Activated gamma-delta T cell (primary cell): ENCODE results near the gene LPCAT1.

ENCODE experiments used
- DNase-seq: peaks from one replicate; lab custom pipeline; 2025; lab: John Stamatoyannopoulos, UW

LPCAT1 gene

DNA sequence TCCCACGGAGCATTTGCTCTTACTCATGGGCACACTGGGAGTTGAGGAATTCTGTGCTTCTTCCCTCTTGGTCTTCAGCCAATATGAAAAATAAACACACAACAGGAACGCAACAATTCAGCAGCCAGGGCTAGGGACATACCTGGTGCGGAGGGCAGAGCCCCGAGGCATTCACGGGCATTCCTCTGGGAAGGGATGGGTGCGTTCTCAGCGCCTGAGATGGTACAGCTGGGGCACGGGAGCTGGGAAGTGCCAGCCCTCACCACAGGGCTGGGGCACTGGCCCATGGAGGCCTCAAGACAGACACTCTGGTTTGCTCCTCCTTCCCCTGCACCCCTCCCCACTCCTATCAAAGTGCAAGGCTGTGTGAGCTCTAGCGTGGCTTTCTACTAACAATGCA lies 80.6 kb downstream of the LPCAT1 start:
- no peak for DNase-seq

DNA sequence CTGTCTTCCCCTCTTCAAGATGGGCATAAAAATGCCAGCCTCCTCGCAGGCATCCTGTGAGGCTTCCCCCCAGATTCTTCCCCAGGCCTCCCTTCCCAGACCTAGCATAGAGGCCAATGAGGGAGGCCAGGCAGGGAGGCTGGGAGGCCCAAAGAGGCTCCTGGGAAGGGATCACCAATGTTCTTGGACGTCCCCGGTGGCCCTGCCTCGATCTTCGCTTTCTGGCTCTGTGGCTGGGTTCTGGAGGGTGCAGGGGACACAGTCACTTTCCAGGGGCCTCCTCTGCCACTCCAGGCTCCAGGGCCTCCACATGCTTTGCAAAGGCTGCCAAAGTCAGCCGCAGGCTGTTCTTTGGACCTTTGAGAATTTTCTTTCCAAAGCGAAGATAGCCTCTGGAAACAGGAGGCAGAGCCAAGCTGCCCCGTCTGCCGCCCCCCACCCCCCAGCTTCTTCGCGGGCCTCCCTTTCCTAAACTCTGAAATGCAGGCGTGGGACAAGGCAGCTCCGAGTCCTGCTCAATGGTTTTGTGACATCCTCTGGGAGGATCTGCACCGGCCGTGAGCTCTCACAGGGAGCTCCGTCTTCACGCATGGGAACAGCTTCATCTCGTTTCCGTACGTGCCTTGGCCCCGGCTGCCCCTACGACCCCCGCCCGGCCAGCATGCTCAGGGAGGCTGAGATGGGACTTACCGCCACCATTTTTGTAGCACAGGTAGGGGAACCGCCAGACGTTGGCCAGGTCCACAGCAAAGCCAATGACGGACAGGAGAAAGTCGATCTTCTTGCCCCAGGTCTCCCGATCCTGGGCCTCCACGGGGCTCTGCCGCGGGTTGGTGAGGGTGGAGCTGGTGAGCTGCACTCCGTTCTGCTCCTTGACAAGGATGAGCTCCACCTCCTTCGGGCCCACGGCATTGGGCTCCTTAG lies 81.3 kb downstream of the LPCAT1 start:
- no peak for DNase-seq

DNA sequence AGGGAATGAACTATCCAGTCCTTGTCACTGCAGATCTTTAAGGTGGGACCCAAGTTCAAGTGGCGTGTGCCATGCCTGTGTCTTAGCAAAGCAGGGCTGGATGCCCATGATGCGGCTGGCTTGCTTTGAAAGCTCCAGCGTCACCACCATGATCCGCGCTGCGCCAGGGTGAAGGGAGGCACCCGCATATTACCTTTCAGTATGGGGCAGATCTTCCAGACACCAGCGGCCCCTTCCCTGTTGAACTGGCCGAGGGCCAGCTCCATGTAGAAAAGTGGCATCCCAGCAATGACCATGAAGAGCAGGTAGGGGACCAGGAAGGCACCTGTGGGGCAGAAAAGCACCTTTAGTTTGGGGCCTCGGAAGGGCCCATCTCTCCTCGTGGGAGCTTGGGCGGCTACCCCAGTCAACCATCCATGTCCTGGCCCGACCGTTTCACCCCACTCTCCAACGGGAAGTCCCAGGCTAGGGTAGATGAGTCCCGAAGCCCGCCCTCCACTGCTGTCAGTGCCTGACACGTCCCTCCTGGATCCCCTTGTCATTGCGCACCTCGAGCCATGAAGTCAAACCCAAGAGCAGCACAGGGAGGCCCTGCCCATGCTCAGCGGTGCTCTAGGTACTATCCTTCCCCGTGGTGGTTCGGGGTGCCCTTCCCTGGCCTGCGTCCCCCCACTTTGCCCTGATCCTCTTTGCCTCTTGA lies 82.4 kb downstream of the LPCAT1 start:
- no peak for DNase-seq

DNA sequence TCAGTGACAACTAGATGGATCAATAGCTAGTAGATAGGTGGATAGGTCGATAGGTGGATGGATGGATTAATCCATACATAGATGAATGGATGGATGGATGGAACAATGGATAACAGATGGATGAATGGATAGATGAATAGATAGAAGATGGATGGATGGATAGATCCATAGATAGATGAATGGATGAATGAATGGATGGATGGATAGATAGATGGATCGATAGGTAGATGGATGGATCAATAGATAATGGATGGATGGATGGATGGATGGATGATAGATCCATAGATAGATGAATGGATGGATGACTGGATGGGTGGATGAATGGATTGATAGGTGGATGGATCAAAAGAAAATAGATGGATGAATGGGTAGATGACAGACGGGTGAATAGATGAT lies 83.7 kb downstream of the LPCAT1 start:
- DNase-seq = no peak

DNA sequence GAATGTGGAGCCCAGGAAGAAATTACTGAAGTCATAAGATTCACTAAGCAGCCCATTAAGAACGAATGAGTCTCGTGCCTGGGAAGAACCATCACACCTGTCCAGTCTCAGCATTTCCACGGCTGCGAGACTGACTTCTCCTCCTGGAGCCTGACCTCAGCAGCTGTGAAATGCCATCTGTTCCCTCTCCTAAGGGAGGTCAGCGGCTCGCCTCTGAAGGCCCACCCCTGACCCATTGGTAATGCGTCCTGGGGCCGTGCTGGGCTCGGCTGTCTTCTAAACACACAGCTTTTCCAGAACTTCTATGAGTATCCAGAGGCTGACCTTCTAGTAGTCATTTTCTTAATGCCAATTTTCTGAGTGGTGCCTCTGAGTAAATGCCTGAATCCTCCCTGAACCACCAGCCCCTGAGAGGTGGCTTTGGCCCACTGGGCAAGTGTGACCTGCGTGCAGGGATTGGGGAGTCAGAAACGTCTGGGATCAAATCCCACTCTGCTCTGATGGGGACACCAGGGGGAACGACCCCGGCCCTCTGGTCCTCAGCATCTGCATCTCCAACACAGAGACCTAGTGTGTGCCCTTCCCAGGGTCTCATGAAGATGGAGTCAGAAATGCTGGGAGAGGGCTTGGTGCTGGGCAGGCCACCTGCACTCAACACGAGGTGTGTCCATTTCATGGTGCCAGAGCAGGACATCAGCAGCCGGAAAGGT lies 84.2 kb downstream of the LPCAT1 start:
- no peak for DNase-seq

DNA sequence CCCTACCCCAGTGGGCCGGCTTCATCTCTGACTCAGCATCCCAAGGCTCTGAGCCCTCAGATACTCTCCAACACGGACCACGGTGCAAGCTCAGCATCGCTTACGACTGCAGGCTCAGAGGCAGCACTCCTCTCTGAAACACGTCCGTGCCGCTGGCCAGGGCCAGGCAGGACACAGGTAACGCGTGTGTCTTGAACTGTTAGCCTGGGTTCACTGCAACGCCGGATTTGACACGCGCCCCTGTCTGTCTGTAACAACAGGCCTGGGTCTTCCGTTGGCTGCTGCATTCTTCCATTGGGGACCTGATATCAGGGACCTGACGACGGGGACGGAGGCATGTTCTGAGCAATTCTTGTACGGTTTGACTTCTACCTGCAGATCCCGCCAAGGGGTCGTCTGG lies 84.9 kb downstream of the LPCAT1 start:
- no peak for DNase-seq

DNA sequence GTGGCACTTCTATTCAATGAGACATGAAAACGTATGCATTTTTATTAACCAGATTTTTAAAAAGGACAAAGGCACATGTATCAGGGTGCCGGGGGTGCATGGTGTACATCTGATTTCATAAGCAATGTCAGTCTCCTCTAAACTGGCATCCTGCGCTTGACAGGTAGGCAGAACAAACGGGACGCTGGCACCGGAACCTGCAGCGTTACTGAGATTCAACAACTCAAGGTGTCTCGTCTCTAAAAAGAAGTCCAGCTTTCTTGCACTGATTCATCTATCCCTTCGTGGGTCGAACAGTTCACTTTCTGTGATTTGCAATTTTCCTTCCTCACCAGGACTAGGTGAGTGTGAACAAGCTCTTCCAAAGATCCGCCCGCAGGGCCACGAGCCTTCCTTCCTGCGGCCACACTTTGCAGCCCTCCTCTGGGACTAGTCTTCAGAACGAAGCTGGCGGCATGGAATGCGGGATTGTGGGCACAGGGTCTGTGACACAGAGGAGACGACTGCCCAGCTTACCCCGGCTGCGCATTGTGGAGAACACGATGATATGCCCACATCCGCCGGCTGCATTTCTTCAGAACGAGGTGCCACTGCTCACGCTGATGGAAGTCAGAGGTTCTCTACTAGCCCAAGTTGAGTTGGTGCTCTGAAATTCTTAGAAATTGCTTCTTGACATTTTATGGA lies 85.7 kb downstream of the LPCAT1 start:
- DNase-seq = no peak

DNA sequence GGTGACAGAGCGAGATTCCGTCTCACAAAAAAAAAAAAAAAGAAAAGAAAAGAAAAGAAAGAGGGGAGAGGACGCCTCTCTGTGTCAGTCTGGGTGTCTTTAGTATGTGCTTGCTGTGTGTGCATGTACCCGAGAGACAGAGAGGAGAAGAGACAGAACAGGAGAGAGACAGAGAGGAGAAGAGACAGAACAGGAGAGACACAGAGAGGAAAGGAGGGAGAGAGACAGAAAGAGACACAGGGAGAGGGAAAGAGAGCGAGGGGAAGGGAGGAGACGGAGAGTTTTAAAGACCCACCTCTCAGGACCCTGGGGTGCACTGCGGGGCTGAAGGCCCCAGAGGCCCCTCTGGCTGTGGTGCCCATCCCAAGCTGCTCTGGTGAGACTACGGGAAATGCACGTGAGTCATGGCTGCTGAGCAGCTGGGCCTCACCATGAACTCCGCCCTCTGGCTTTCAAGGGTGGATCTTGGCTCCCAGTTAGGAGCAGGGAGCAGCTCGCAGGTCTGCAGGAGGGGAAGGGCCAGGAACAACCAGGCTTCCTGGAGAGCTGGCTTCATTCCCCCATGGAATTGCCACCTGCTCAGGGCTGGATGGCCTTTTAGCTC lies 86.4 kb downstream of the LPCAT1 start:
- DNase-seq = no peak

DNA sequence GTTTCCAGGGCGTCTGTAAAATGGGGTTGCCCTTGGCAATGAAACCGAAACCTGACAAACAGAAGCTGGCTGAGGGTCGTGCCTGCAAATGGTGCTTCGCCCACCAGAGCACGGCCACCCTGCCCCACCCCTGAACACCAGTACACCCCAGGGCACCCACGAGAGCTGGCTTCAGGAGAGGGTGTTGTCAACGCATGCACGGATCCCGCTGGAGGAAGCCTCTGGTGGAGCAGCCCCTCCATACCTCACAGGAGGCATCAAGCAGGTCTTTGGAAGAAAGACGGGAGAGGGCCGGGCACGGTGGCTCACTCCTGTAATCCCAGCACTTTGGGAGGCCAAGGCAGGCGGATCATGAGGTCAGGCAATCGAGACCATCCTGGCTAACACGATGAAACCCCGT lies 87.1 kb downstream of the LPCAT1 start:
- DNase-seq = no peak

DNA sequence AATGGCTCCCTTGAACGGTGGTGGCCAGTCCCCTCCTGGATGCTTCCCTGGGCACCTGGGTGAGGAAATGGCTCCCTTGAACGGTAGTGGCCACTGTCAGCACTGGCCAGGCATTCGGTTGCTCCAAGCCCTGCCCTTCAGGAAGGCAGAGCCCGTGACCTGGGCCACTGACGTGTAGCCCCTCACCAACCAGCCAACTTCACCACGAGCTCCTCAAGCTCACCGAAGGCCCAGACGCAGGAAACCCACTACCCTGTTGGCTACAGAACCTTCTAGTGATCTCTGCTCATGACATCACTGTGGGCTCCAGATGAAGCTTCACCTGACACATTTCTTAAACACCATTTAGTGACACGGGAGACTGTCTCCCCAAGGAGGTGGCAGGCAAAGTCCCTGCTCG lies 87.7 kb downstream of the LPCAT1 start:
- DNase-seq = no peak

DNA sequence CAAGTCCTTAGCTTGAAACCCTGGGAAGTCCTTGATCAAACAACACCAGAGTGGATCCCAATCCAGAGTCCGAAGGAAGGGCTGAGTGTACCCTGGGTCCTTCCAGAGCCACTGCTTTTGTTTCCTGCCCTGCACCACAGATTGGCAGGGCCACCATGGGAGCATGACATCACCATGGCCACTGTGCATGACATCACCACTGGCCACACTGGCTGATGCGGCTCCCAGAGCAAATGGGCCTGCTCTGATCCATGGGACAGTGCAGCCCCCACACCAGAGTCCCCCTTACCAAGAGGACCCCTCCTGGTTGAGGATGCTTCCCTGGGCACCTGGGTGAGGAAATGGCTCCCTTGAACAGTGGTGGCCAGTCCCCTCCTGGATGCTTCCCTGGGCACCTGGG lies 88.4 kb downstream of the LPCAT1 start:
- no peak for DNase-seq

DNA sequence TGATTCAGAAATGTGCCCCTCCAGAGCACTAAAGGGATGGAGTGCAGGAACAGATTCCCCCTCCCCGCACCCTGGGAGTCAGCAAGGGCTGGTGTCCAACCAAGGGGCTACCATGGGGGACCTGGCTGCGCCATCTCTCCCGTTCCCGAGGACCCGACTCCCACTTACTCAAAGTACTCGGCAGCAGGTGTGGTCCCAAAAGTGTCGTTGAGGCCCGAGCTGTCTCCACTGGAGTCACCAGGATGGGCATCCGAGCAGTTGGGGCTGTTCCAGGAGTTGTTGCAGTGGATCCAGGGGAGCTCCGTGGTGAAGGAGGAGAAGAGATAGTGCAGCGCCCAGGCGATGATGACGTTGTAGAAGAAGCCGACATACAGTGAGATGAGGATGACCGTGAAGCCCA lies 91.5 kb downstream of the LPCAT1 start:
- no peak for DNase-seq

DNA sequence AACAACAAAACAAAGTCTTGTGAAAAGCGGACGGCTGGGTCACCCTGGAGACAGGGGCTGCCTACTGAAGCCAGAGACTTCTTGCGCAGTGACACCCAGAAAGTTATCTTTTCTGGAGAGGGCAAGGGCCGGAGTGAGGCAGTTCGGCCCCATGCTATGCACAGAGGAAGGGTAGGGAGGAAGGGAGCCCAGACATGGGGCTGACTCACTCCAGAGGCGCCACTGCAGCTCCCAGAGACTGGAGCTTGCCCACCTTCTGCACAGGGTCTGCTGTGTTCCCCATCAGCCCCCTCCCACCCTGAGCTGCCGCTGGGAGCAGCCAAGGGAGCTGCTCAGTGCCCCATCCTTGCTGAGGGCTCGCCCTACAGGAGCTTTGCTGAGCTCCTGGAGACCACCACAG lies 91.9 kb downstream of the LPCAT1 start:
- DNase-seq = no peak

DNA sequence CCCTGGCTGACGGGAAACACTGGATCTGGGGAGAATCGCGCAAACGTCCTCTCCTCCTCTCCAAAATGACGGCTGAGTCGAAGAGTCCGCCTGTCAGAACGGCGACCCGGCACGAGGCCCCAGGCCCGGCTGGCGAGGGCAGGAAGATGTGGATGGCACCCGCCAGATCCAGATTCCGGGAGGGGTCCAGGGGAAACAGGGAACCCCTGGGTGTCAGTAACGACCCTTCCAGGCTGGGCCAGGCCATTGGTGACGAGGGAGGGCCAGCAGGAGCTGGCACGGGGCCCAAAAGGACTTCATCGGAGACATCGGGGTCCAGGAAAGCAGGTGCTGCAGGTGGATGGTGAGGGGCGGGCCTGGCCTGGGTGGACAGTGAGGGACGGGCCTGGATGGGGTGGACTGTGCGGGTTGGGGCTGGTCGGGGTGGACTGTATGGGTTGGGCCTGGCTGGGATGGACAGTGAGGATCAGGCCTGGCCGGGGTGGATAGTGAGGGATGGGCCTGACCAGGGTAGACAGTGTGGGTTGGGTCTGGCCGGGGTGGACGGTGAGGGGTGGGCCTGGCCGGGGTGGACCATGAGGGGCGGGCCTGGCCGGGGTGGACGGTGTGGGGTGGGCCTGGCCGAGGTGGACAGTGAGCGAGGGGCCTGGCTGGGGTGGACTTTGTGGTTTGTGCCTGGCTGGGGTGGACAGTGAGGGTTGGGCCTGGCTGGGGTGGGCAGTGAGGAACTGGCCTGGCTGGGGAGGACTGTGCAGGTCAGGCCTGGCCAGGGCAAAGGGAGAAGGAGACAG lies 92.5 kb downstream of the LPCAT1 start:
- DNase-seq = no peak

DNA sequence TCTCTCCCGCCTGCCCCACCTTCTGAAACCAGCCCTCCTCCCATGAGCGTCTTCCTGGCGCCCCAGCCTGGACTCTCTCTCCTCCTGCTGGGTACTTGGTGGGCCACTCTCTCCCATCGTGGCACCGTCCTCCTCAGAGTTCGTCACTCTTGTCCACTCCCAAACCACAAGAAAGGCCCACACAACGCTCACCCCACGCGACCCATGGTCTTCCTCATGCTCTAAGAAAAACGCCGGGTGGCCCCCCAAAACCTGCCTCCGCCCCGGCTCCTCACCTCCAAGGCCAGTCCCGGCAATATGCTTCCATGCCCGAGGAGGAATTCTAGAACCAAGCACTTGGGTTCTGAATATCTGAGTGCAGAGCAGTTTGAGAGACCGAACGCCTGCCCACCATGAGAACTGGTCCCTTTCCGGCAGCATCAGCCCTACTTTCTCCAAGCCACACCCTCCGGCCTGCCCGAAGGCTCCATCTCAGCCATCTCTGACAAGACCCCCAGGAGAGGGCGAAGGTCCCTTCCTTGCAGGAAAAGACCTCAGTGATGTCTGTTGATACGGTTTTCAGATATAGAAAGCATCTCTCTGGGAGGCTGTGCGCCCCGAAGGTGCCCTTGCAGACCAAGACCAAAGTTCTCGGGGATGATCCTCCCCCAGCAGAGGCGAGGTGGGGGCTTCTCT lies 93.5 kb downstream of the LPCAT1 start:
- no peak for DNase-seq

DNA sequence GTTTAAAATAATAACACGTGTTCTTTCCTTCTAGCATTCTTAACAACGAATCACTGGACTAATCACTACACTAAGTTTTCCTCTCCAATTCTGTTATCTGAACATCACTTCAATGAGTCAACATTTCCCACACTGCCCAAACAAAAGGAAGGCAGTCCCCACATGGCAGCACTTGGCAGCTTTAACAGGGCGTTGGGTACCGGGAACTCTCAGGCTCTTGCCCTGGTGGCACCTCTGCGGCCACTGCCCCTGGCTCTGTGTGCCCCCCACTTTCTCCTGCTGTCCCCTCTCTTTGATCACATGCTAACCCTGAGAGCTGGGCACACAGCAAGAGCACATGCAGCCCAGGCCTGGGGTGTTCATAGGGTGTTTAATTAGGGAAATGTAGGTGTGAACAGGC lies 94.3 kb downstream of the LPCAT1 start:
- DNase-seq = no peak

DNA sequence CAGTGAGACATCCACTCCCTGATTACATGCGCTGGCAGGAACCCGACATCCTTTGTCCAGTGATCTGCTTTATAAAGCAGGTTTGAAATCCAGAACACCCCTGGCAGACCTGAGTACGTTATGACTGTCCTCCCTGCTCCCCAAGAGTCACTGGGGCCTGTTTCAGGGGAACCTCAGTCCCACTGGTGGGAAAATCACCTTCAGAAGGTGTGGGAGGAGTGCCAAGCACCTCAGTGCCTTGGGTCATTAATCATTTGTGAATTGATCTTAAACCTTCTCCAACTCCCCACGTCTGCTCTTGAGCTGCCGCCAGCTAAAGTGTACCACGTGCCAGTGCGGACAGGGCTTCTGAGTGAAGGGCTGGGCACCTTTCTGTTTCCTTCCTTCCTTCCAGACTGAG lies 94.7 kb downstream of the LPCAT1 start:
- no peak for DNase-seq

DNA sequence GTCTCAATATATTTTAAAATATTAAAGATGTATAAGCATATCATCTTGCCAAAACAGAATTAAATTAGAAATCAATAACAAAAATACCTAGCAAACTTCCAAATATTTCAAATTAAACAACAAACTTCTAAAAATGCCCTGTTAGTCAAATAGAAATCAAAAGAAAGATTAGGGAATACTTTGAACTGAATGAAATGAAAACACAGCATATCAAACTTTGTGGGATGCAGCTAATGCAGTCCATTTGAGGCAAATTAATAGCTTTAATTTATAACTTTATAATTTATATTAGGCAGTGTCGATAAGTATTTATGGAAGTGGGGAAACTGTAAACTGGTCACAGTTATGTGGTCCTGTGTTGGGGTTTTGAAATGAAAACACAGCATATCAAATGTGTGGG lies 95.7 kb downstream of the LPCAT1 start:
- DNase-seq = no peak

DNA sequence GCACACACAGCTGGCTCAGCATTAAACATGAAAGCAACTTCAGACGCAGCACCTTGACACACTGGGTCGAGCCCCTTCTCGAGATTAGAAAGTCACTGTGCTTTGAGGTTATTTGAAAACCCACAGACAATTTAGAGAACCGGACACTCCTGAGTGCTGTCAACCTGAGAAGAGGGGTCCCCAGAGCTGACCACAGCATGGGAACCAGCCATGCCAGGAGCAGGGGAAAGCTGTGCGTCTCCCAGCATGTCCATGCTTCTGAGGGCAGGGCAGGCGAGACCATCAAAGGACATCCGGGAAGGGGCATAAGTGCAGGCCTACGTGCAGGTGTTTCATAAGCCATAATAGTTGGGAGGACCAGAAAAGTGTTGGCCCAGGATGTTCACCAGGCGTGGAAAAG lies 99.0 kb downstream of the LPCAT1 start:
- DNase-seq = no peak

DNA sequence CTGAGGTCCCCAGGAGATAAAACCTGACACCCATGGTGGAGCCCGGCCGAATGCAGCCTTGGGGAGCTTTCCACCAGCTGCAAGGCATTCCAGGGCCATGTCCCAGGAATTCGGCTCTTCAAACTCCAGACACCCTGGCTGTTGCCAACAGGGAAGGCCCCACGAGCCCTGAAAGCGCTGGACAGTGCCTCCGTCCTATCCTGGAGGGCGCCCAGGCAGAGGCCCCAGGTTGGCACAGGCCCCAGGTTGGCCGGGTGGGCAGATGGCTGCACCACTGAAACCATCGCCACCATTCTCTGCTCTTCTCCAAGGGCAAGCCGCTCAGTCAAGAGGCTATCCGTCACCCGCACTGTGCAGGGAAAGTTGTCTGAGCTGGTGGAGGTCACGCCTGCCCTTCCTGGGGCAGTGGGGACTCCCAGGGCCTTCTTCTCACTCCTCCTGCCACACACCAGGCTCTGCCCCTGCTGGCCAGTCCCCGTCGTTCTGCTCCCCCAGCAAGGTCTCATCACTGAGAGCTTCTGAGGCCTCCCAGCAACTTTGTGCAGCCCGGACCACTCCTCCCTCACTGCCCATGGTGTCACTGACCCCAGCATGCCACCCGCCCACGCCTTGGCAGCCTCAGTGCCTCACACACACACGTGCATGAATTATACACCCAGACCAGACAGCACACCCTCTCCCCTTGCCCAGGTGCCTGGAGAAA lies 99.7 kb downstream of the LPCAT1 start:
- DNase-seq = no peak
